ENCODE results near the gene SERTAD2.

Gene SERTAD2

GRCh38 chr2:64609942-64610281 is 43.8 kb downstream of the SERTAD2 start:
- no peak for DNase-seq (ENCODE audit: low read depth in 3 of 3, low spot score in 1 of 3)

- DNase-seq (ENCODE audit: low read depth in 3 of 3, low spot score in 1 of 3): peak; percentile 19 to 59 (median 48)
Measured at GRCh38 chr2:64609227-64609941, 44.3 kb downstream of the SERTAD2 start.

GRCh38 chr2:64608867-64609226 is 44.9 kb downstream of the SERTAD2 start:
- DNase-seq (ENCODE audit: low read depth in 3 of 3, low spot score in 1 of 3): peak in 1 of 3 donors; percentile 18

- DNase-seq (ENCODE audit: low read depth in 3 of 3, low spot score in 1 of 3): no peak
Measured at GRCh38 chr2:64607381-64608304, 46.1 kb downstream of the SERTAD2 start.

- DNase-seq (ENCODE audit: low read depth in 3 of 3, low spot score in 1 of 3): peak; percentile 55 to 64 (median 59)
Measured at GRCh38 chr2:64606479-64607363, 47.0 kb downstream of the SERTAD2 start.

GRCh38 chr2:64605991-64606478 is 47.7 kb downstream of the SERTAD2 start:
- DNase-seq (ENCODE audit: low read depth in 3 of 3, low spot score in 1 of 3): no peak

- no peak for DNase-seq (ENCODE audit: low read depth in 3 of 3, low spot score in 1 of 3)
Measured at GRCh38 chr2:64605026-64605471, 48.7 kb downstream of the SERTAD2 start.

GRCh38 chr2:64604155-64604554 is 49.6 kb downstream of the SERTAD2 start:
- DNase-seq (ENCODE audit: low read depth in 3 of 3, low spot score in 1 of 3): no peak

GRCh38 chr2:64602436-64602835 is 51.3 kb downstream of the SERTAD2 start:
- DNase-seq (ENCODE audit: low read depth in 3 of 3, low spot score in 1 of 3): no peak

GRCh38 chr2:64601785-64602391 is 51.8 kb downstream of the SERTAD2 start:
- DNase-seq (ENCODE audit: low read depth in 3 of 3, low spot score in 1 of 3): no peak

GRCh38 chr2:64601034-64601754 is 52.5 kb downstream of the SERTAD2 start:
- no peak for DNase-seq (ENCODE audit: low read depth in 3 of 3, low spot score in 1 of 3)

- no peak for DNase-seq (ENCODE audit: low read depth in 3 of 3, low spot score in 1 of 3)
Measured at GRCh38 chr2:64599469-64599868, 54.2 kb downstream of the SERTAD2 start.

- DNase-seq (ENCODE audit: low read depth in 3 of 3, low spot score in 1 of 3): no peak
Measured at GRCh38 chr2:64598226-64598625, 55.5 kb downstream of the SERTAD2 start.

- no peak for DNase-seq (ENCODE audit: low read depth in 3 of 3, low spot score in 1 of 3)
Measured at GRCh38 chr2:64595397-64596176, 58.1 kb downstream of the SERTAD2 start.

- DNase-seq (ENCODE audit: low read depth in 3 of 3, low spot score in 1 of 3): no peak
Measured at GRCh38 chr2:64594226-64594989, 59.3 kb downstream of the SERTAD2 start.

GRCh38 chr2:64593035-64593655 is 60.6 kb downstream of the SERTAD2 start:
- no peak for DNase-seq (ENCODE audit: low read depth in 3 of 3, low spot score in 1 of 3)

GRCh38 chr2:64591188-64591587 is 62.5 kb downstream of the SERTAD2 start:
- no peak for DNase-seq (ENCODE audit: low read depth in 3 of 3, low spot score in 1 of 3)

- DNase-seq (ENCODE audit: low read depth in 3 of 3, low spot score in 1 of 3): no peak
Measured at GRCh38 chr2:64587561-64587960, 66.2 kb downstream of the SERTAD2 start.
